Activated naive CD8-positive, alpha-beta T cell treated with anti-CD3 and anti-CD28 coated beads for 36 hours (primary cell): ENCODE results near the gene MEOX1. TPM values are rescaled to one million over a fixed set of nuclear protein-coding genes. Genes with fewer than 3 reads are reported as not detected.
A peak's percentile ranks its signal among the peaks of the same experiment; 100 is the strongest.

Experiments used
- DNase-seq: peaks from one replicate; pipeline ENCODE4 v3.0.0; 2021
- H3K27ac Mint-ChIP-seq: one replicate; pipeline ENCODE4 v1.8.0; 2022; ENCODE audit warnings: mild to moderate bottlenecking, moderate library complexity, mixed read lengths
- H3K27me3 Mint-ChIP-seq: one replicate; pipeline ENCODE4 v1.8.0; 2022; ENCODE audit warnings: mild to moderate bottlenecking, mixed read lengths
- H3K36me3 Mint-ChIP-seq: one replicate; pipeline ENCODE4 v1.8.0; 2021; ENCODE audit warnings: mild to moderate bottlenecking, mixed read lengths
- H3K4me1 Mint-ChIP-seq: one replicate; pipeline ENCODE4 v1.8.0; 2021; ENCODE audit warnings: mixed read lengths
- H3K4me3 Mint-ChIP-seq: one replicate; pipeline ENCODE4 v1.8.0; 2022; ENCODE audit warnings: mild to moderate bottlenecking, moderate library complexity, mixed read lengths
- H3K9me3 Mint-ChIP-seq: one replicate; pipeline ENCODE4 v1.8.0; 2022; ENCODE audit warnings: mixed read lengths
- total RNA-seq, 2 experiments: library from RNA; stranded (reverse); gene quantifications; one replicate each; pipeline ENCODE4 v1.2.3, GENCODE V29; 2021

MEOX1 gene
- total RNA-seq, result under 1 TPM; 0.14 to 0.25 TPM

GRCh38 chr17:43661699-43662412, at the start of gene MEOX1:
Gene MEOX1, minus strand, starts transcription at chr17:43661922. Its CDS starts 388 bp downstream, at chr17:43661534.
- H3K9me3 Mint-ChIP-seq, result no peaks in the 10 kb centered on the region
- H3K36me3 Mint-ChIP-seq, result no peaks in the 10 kb centered on the region
- peak within 1 kb of the TSS; percentile 43 for H3K27ac Mint-ChIP-seq
- DNase-seq, result peak; percentile 40
- peaks cover 20% of the 10 kb centered on the region for H3K4me1 Mint-ChIP-seq
- H3K4me3 Mint-ChIP-seq, result peak within 1 kb of the TSS; percentile 29
- peaks cover 16% of the 10 kb centered on the region for H3K27me3 Mint-ChIP-seq

- DNase-seq, result no peak
- peaks cover 58% of the 10 kb centered on the region for H3K27me3 Mint-ChIP-seq
- H3K36me3 Mint-ChIP-seq, result no peaks in the 10 kb centered on the region
- H3K4me3 Mint-ChIP-seq, result no peak overlapping the region
- H3K27ac Mint-ChIP-seq, result no peak overlapping the region
- H3K4me1 Mint-ChIP-seq, result peaks cover 10% of the 10 kb centered on the region
- no peaks in the 10 kb centered on the region for H3K9me3 Mint-ChIP-seq
These were observed 48.4 kb upstream of the MEOX1 start for GRCh38 chr17:43710101-43710500.

- Mint-ChIP-seq H3K36me3 (no peaks in the 10 kb centered on the region), H3K4me3 (no peak overlapping the region), H3K4me1 (peaks cover 7% of the 10 kb centered on the region), H3K27me3 (peaks cover 49% of the 10 kb centered on the region), H3K27ac (no peak overlapping the region), H3K9me3 (no peaks in the 10 kb centered on the region)
- DNase-seq, result no peak
These were observed 47.5 kb upstream of the MEOX1 start for GRCh38 chr17:43709210-43709609.

GRCh38 chr17:43707184-43707583, 45.5 kb upstream of the MEOX1 start:
- H3K4me3 Mint-ChIP-seq, result no peak overlapping the region
- no peak overlapping the region for H3K27ac Mint-ChIP-seq
- peaks cover 3% of the 10 kb centered on the region for H3K9me3 Mint-ChIP-seq
- H3K4me1 Mint-ChIP-seq, result peaks cover 3% of the 10 kb centered on the region
- H3K36me3 Mint-ChIP-seq, result no peaks in the 10 kb centered on the region
- peaks cover 36% of the 10 kb centered on the region for H3K27me3 Mint-ChIP-seq
- no peak for DNase-seq

- no peak overlapping the region for H3K4me3 Mint-ChIP-seq
- H3K9me3 Mint-ChIP-seq, result peaks cover 3% of the 10 kb centered on the region
- no peak overlapping the region for H3K27ac Mint-ChIP-seq
- peaks cover 7% of the 10 kb centered on the region for H3K4me1 Mint-ChIP-seq
- peaks cover 31% of the 10 kb centered on the region for H3K27me3 Mint-ChIP-seq
- no peaks in the 10 kb centered on the region for H3K36me3 Mint-ChIP-seq
- DNase-seq, result no peak
These were observed 44.5 kb upstream of the MEOX1 start for GRCh38 chr17:43706235-43706634.

- DNase-seq, result no peak
- H3K9me3 Mint-ChIP-seq, result peaks cover 3% of the 10 kb centered on the region
- no peaks in the 10 kb centered on the region for H3K36me3 Mint-ChIP-seq
- no peak overlapping the region for H3K27ac Mint-ChIP-seq
- peaks cover 12% of the 10 kb centered on the region for H3K4me1 Mint-ChIP-seq
- peaks cover 31% of the 10 kb centered on the region for H3K27me3 Mint-ChIP-seq
- no peak overlapping the region for H3K4me3 Mint-ChIP-seq
These were observed 41.9 kb upstream of the MEOX1 start for GRCh38 chr17:43703630-43704029.

GRCh38 chr17:43702637-43703036, 40.9 kb upstream of the MEOX1 start:
- H3K4me3 Mint-ChIP-seq, result no peak overlapping the region
- no peaks in the 10 kb centered on the region for H3K36me3 Mint-ChIP-seq
- H3K27me3 Mint-ChIP-seq, result peaks cover 30% of the 10 kb centered on the region
- peak; percentile 16 for DNase-seq
- H3K27ac Mint-ChIP-seq, result no peak overlapping the region
- peaks cover 3% of the 10 kb centered on the region for H3K9me3 Mint-ChIP-seq
- peaks cover 12% of the 10 kb centered on the region for H3K4me1 Mint-ChIP-seq

- H3K9me3 Mint-ChIP-seq, result peaks cover 3% of the 10 kb centered on the region
- peak; percentile 73 for DNase-seq
These were observed 39.6 kb upstream of the MEOX1 start for GRCh38 chr17:43701318-43701743.

GRCh38 chr17:43699438-43699756, 37.7 kb upstream of the MEOX1 start:
- Mint-ChIP-seq H3K36me3 (no peaks in the 10 kb centered on the region), H3K4me1 (peaks cover 12% of the 10 kb centered on the region), H3K9me3 (peaks cover 3% of the 10 kb centered on the region), H3K4me3 (no peak overlapping the region), H3K27ac (no peak overlapping the region), H3K27me3 (peaks cover 26% of the 10 kb centered on the region)
- no peak for DNase-seq

More at GRCh38 chr17:43701318-43701743, 39.6 kb upstream of the MEOX1 start:
- peaks cover 27% of the 10 kb centered on the region for H3K27me3 Mint-ChIP-seq
- no peaks in the 10 kb centered on the region for H3K36me3 Mint-ChIP-seq
- H3K27ac Mint-ChIP-seq, result no peak overlapping the region
- no peak overlapping the region for H3K4me3 Mint-ChIP-seq
- peaks cover 12% of the 10 kb centered on the region for H3K4me1 Mint-ChIP-seq

- no peak for DNase-seq
- Mint-ChIP-seq H3K9me3 (peaks cover 3% of the 10 kb centered on the region), H3K27me3 (peaks cover 26% of the 10 kb centered on the region), H3K27ac (no peak overlapping the region), H3K4me3 (no peak overlapping the region), H3K4me1 (peaks cover 12% of the 10 kb centered on the region), H3K36me3 (no peaks in the 10 kb centered on the region)
These were observed 37.1 kb upstream of the MEOX1 start for GRCh38 chr17:43698678-43699437.

GRCh38 chr17:43697937-43698336, 36.2 kb upstream of the MEOX1 start:
- H3K27me3 Mint-ChIP-seq, result peaks cover 26% of the 10 kb centered on the region
- peaks cover 3% of the 10 kb centered on the region for H3K9me3 Mint-ChIP-seq
- no peak overlapping the region for H3K4me3 Mint-ChIP-seq
- DNase-seq, result no peak
- no peak overlapping the region for H3K27ac Mint-ChIP-seq
- H3K4me1 Mint-ChIP-seq, result peaks cover 12% of the 10 kb centered on the region
- H3K36me3 Mint-ChIP-seq, result no peaks in the 10 kb centered on the region

- Mint-ChIP-seq H3K4me1 (peaks cover 9% of the 10 kb centered on the region), H3K27ac (no peak overlapping the region)
These were observed 35.2 kb upstream of the MEOX1 start for GRCh38 chr17:43696891-43697290.

GRCh38 chr17:43695970-43696865, 34.5 kb upstream of the MEOX1 start:
- Mint-ChIP-seq H3K4me1 (peaks cover 5% of the 10 kb centered on the region), H3K27ac (no peak overlapping the region), H3K4me3 (no peak overlapping the region), H3K36me3 (no peaks in the 10 kb centered on the region), H3K27me3 (peaks cover 17% of the 10 kb centered on the region), H3K9me3 (no peaks in the 10 kb centered on the region)
- no peak for DNase-seq

More at GRCh38 chr17:43696891-43697290, 35.2 kb upstream of the MEOX1 start:
- Mint-ChIP-seq H3K4me3 (no peak overlapping the region), H3K36me3 (no peaks in the 10 kb centered on the region), H3K27me3 (peaks cover 21% of the 10 kb centered on the region), H3K9me3 (no peaks in the 10 kb centered on the region)
- DNase-seq, result no peak

- Mint-ChIP-seq H3K9me3 (no peaks in the 10 kb centered on the region), H3K4me3 (no peak overlapping the region), H3K27me3 (peaks cover 3% of the 10 kb centered on the region), H3K4me1 (no peaks in the 10 kb centered on the region), H3K27ac (no peak overlapping the region), H3K36me3 (no peaks in the 10 kb centered on the region)
- DNase-seq, result peak; percentile 69
These were observed 32.6 kb upstream of the MEOX1 start for GRCh38 chr17:43694081-43694870.
